ENCODE results near the gene NGB.

- TF ChIP-seq CTCF (IDR thresholded peaks at IDR 0.05) = no peak
- TF ChIP-seq POLR2A (IDR thresholded peaks at IDR 0.05) = no peak
Measured at GRCh38 chr14:77251870-77252269, 19.1 kb downstream of the NGB start.
